ENCODE results near the gene TBC1D2.

The TBC1D2 gene

DNA sequence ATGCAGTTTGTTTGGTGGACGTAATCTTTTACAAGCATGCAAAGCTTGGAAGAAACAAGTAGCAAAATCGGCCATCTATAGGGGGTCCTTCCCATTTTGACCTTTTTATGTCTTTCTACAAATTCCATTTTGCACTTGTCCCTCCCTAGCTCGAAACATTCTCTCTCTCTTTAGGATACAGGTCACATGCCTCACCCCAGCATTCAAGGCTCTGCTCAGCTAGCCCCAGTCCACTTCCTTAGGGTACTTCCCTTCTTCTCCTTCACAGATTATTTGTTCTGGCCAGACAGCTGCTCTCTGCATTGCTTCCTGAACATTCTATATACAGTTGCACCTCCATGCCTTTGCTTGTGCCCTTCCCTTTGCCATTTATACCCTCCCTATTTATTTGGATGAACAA, 104.7 kb downstream of the TBC1D2 start:
- TF ChIP-seq GATA2 (IDR thresholded peaks at IDR 0.05; ENCODE audit: low read depth, low read length) (no peak), GATA3 (IDR thresholded peaks at IDR 0.05; ENCODE audit: low read depth, low read length) (no peak)

DNA sequence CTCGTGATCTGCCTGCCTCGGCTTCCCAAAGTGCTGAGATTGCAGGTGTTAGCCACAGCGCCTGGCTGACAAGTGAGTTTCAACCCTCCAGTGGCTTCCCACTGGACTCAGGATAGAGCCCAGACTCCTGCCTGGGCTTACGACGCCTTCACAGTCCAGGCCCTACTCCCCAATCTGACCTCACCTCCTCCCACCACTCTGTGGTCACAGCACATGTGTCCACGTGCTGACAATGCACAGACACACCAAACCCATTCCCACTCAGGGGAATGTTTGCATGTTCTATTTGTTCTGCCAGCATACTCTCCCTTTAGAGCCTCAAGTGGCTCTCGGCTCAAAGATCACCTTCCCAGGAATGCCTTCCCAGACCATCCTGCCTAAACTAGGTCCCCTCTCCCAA, 105.3 kb downstream of the TBC1D2 start:
- TF ChIP-seq GATA3 (IDR thresholded peaks at IDR 0.05; ENCODE audit: low read depth, low read length) (no peak), GATA2 (IDR thresholded peaks at IDR 0.05; ENCODE audit: low read depth, low read length) (no peak)

DNA sequence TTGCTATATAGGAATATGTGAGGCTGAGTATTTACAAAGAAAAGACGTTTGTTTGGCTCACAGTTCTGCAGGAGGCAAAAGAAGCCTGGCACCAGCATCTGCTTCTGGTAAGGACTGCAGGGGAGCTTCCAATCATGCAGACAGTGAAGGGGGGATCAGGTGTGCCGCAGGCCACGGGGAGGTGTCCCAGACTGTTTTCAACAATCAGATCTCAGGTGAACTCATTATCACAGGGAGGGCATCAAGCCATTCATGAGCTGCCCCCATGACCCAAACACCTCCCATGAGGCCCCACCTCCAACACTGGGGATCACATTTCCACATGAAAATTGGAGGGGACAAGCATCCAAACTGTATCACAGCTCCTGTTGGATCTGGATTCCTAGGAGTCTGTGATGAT, 106.0 kb downstream of the TBC1D2 start:
- TF ChIP-seq GATA2 (IDR thresholded peaks at IDR 0.05; ENCODE audit: low read depth, low read length) (no peak), GATA3 (IDR thresholded peaks at IDR 0.05; ENCODE audit: low read depth, low read length) (no peak)
